GM21526 (cell line): ENCODE results near the gene NPAS4.
A peak's percentile ranks its signal among the peaks of the same experiment; 100 is the strongest.
"Not testable (repeated sequence)": the region's sequence is repeated elsewhere in the genome, so short reads cannot be mapped to it uniquely, and the experiment has no call there.

ENCODE experiments used
- ATAC-seq: cut with Tn5 transposase; IDR thresholded peaks from one replicate; pipeline ENCODE4 v1.9.1; 2021; ENCODE audit warnings: moderate library complexity; ENCODE audit not compliant: unreplicated experiment, low FRiP score

Gene NPAS4

DNA sequence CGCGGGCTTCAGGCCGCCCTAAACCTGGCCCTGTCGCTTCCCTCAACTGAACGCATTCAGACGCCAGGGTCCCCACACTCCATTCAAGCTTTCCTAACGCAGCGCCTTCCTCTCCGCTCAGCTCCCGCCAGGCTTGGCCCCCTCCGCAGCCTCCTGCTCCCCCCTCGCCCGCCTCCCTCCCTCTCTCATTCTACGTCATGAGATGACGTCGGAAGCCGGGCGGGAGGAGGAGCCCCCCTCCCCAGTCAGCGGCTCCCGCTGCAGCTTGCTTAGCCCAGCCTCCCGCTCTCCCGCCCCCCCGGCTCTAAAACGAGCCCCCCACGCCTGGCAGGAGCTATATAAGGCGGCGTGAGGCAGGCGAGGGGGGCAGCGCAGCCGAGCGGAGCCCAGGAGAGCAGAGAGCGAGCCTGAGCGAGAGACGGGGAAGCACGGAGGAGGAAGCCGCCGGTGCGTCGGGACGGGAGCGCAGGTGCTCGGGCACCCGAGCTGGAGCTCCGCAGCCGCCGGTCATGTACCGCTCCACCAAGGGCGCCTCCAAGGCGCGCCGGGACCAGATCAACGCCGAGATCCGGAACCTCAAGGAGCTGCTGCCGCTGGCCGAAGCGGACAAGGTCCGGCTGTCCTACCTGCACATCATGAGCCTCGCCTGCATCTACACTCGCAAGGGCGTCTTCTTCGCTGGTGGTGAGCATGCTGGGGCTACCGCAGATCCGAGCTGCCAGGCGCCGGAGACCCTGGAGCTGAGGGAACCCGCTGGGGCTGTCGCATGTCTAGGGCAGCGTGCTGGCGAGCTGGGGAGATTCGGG, at the start of gene NPAS4:
Gene NPAS4, plus strand, starts transcription at position 365 of the 806 bp plus-strand sequence. Its CDS starts 145 bp downstream, at position 510.
- ATAC-seq = no peak

DNA sequence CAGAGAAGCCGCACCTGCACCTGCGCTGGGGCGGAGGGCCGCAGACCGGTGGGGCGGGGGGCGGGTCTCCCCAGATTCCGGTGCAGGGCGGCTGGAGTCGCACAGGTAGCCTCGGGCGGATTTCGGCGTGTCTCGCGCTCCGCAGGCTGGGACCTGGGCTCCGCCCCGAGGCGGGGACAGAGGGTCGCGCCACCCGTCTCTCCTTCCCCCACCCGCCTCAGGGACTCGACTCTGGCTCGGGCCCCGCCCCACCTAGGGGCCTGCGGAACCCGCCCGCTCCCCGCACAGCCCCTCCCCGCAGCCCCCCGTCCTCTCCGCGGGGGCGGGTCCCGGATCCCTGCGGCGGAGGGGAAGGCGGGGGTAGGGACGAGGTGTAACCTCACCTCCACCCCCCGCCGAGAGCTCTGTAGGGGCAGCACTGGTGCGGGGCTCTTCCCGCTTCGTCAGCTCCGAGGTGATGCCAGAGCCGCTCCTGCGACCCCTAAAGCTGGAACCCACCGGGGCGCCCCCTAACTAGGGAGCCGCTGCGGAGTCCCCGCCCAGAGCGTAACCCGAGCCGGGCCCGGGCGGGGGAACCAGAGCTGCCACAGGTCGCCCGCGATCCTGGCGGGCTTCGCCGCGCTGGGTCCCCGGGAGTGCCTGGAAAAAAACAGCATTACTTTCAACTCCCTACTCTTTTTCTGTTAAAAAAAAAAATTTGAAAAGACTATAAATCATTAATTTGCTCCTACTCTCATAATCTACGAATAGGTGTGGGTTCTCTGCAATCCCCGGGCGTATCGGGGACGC, 49.0 kb upstream of the NPAS4 start, which contains the start of gene SLC29A2:
Gene SLC29A2, minus strand, starts transcription at position 134 of the 789 bp plus-strand sequence. CDS start 169 bp downstream, outside the sequence.
- peak; percentile 54 for ATAC-seq

DNA sequence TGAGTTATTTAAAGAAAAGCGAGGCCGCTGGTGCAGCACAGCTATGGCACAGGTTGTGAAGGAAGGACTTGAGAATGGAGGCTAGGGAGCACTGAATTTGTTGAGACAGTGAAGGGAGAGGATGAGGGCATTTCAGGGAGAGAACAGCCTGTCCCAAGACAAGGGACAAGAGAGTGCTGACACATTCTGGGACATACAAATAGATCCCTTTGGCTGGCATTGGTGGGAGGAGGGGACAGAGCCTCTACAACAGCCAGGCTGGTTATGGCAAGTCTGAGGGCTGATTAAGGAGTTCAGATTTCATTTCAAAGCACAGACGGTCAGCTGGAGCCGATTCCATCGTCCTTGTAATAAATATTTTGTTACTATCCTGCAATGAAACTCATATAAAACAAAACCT, 47.6 kb upstream of the NPAS4 start:
- ATAC-seq = no peak

DNA sequence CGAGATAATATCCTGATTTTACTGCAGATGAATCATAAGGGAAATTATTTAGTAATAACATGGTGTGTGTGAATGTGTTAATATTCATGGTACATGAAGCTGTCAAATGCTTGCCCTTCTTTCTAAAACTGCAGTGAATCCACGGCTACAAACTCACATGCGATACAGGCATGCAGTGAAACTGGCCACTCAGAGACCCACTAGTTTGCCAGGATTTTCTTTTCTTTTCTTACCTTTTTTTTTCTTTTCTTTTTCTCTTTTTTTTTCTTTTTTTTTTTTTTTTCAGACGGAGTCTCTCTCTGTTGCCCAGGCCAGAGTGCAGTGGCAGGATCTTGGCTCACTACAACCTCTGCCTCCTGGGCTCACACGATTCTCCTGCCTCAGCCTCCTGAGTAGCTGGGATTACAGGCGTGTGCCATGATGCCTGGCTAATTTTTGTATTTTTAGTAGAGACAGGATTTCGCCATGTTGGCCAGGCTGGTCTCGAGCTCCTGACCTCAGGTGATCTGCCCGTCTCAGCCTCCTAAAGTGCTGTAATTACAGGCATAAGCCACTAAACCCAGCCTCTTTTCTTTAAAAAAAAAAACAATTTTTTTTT, 47.0 kb upstream of the NPAS4 start:
- not testable (repeated sequence) for ATAC-seq

DNA sequence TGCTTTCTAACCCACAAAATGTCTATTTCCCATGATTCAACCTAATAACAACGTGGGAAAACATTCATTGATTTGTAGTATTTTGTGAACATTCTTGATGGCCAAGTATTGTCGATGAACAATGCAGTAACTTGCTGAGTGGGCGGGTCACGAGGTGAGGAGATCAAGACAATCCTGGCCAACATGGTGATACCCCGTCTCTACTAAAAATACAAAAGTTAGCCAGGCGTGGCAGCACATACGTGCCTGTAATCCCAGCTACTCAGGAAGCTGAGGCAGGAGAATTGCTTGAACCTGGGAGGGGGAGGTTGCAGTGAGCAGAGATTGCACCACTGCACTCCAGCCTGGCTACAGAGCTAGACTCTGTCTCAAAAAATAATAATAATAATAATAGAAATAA, 40.6 kb upstream of the NPAS4 start:
- not testable (repeated sequence) for ATAC-seq

DNA sequence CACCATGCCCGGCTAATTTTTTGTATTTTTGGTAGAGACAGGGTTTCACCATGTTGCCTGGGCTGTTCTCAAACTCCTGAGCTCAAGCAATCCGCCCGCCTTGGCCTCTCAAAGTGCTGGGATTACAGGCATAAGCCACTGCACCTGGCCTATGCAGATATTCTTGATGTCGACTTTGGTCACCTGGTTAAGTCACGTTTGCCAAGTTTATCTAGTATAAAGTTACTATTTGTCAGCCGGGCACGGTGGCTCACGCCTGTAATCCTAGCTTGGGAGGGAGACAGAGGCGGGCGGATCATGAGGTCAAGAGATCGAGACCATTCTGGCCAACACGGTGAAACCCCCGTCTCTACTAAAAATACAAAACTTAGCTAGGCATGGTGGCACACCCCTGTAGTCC, 36.5 kb upstream of the NPAS4 start:
- not testable (repeated sequence) for ATAC-seq

DNA sequence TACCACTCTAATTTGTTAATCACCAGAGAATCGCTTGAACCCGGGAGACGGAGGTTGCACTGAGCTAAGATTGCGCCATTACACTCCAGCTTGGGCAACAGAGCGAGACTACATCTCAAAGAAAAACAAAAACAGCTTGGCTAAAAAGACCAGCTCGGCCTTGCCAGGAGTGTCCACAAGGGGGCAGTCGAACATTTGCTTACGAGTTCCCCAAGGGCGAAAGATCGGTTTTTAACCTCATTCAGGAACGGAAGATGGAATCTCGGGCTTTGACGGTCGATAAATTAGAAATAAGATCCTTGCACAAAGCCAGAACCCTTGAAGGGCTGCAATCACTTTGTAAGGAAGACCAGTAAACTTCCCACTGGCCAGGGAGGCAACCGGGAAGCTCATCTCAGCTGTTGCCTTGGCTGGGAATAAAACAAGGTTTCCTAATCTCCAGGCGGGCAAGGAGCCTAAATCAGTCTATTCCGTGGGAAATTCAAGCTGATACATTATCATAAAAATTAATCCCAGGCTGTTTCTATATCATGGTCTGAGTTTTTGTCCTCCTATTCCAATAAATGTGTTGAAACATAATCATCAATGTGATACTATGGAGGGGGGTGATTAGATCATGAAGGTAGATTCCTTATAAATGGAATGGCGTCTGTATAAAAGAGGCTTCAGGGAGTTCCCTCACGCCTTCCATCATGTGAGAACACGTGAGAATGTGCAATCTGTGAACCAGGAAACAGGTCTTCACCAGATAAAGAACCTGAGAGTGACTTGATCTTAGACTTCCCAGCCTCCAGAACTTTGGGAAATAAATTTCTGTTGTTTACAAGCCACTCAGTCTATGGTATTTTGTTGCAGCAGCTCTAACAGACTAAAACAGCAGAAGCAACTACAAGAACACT, 34.4 kb upstream of the NPAS4 start:
- ATAC-seq = no peak

DNA sequence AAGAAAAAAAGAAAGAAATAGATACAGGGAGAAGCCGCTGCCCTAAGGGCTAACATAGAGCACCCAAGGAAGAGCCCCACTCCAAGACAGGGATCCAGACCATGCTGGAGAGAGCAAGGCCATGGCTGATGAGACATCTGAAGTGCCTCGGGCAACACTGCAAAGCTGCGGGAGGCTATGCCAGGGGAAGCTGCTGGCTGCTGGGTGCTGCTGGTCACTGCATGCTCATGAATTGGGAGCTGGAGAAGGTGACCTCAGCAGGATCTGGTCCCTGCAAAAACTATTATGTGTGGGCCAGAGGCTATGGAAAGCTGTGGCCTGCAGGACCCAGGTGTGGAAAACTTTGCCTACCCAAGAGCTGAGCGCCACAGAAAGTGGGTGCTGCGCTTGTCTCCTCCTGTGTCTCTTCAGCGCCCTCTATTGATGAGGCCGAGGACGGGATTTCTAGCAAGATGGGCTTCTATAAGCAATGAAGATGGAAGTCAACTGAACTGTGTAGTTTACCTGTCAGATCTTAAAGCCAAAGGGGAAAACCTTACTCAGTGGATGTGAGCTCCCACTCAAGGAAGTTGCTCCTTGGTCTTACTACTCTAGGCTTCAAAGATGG, 32.0 kb upstream of the NPAS4 start:
- no peak for ATAC-seq

DNA sequence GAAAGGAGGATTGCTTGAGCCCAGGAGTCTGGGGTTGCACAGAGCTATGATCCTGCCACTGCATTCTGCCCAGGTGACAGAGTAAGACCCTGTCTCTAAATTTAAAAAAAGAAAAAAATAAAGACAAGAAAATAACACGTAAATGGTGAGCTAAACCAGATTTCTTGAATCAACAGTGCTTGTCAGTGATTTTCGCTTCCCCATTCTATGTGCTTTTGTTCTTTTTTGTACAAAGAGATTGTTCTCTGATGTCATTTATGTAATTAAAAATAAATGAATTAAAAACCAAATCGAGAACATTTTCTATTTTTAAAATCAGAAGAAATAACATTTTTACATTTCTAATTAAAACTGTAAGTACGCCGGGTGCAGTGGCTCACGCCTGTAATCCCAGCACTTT, 29.5 kb upstream of the NPAS4 start:
- ATAC-seq = no peak

DNA sequence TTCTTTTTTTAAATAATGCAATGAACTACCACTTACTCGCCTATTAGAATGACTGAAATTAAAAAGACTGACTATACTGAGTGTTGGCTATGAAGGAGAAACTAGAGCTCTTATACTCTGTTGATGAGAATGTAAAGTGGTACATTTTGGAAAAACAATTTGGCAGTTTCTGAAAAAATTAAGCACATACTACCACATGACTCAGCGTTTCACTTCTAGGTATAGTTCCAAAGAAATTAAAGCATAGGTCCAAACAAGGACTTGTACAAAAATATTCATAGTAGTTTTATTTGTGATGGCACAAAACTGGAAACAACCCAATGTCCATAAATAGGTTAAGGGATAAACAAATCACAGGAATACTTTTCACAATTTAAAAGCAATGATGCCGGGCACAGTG, 26.9 kb upstream of the NPAS4 start:
- ATAC-seq = no peak

DNA sequence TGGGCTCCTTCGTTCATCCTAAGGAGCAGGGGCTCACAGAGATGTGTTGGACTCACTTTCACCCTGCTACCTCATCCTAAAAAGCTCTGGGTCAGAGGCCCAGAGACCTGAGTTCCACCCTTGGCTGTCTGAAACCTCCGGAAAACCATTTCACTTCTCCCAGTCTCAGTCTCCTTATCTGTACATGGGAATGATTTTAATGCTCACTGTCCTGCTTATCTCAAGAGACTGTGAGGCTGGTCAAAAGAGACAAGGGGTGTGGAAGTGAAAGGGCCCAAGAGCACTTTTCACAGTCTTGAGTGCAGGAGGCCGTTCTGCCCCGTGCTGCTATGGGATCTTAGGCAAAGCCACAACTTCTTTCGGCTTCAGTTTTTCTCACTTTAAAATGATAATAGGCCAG, 13.2 kb upstream of the NPAS4 start:
- no peak for ATAC-seq

DNA sequence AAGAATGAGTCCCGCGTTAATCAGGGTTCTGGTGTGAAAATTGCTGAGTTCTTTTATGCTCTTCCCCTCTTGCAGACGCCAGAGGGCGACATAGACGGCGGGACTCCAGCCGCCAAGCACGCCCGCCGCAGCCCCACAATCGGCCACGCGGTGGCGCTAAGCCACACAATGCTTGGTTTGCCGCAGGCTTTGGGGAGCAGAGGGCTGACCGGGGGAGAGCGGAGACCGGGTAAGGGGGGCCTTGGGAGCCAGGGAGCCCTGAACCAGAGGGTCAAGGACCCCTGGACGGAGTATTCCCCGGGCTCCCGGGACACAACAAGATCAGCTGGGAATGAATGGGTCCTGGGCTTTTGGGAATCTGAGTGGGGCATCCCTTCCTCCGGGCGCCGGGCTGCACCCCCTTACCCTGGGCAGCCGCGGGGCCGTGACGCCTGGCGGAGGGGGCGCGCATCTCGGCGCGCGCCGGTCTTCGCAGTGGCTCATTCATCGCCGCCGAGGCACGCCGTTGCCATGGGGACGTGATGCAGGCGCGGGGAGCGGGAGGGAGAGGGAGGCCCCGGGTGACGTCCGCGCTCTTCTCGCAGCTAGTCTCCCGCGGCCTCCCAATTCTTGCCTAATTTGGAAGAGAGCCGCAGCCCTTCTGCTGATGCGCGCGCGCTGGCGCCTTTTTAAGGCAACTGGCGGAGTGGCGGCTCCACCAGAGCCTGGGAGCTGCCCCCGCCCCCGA, 12.2 kb upstream of the NPAS4 start:
- ATAC-seq = peak; percentile 62

DNA sequence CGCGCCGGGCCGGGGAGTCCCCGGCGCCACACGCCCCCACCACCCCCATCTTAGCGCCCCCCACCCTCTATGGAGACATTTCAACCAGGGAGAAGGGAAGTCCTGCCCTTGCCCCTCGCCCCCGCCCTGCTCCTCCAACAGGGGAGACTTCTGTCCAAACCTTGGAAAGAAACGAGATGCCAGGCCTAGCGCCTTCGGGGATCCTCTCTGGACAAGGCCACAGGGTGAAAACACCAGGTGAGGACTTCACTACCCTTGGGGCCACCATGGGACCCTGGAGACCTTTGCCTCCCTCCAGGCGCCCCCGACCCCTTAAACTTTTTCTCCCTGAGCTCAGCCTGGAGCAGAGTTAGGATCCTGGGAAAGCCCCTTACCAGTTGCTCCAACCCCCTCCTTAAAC, 11.6 kb upstream of the NPAS4 start:
- no peak for ATAC-seq

DNA sequence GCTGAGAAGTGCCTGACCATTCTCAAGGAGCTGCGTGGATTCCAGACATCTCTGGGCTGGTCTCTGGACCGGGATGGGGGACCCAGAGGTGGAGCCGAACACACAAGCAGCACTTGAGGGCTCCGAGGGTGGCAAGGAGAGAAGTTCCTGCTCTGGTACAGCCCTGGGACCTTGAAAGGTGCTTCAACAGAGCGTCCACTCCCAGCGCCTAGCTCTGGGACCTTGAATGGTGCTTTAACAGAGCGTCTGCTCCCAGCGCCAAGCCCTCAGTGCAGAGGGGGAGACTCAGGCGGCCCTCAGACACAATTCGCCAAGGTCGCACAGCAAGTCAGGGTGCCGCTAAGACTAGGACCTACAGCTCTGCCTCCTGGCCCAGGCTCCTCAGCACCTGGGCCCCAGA, 10.6 kb upstream of the NPAS4 start:
- ATAC-seq = no peak

DNA sequence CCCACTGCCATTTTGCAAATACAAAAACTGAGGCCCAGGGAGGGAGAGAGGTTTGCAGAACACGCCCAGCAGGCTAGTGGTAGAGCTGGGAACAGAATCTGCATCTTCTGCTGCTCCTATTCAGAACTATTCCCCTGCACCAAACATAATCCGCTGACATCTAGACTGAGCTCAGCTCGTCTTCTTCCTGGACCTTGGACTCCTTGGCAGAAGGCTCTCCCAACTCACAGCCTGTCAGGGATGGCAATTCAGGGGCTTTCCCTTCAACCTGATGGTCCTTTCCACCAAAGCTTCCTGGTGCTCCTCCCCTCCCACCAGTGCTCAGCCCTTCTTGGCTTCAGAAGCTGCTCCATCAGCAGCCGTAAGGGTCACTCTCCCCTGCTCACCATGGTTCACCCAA, 9.5 kb upstream of the NPAS4 start:
- no peak for ATAC-seq

DNA sequence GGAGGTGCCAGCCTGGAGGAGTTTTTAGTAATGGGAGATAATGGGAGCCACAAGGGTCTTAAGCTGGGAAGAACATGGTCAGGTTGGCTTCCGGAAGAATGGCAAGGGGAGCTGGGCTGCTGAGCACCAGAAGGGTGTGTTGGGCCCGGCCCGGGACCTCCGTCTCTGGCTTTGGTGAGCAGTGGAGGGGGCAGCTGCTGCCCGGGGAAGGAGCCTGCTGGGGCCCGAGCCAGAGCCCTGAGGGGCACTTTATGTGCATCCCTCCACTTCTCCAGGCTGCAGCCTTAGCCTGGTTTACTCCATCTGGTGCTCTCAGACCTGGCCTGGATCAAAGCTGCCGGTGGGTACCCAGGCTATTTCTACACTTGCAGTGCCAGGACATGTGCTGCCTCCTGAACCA, 8.7 kb upstream of the NPAS4 start:
- no peak for ATAC-seq

DNA sequence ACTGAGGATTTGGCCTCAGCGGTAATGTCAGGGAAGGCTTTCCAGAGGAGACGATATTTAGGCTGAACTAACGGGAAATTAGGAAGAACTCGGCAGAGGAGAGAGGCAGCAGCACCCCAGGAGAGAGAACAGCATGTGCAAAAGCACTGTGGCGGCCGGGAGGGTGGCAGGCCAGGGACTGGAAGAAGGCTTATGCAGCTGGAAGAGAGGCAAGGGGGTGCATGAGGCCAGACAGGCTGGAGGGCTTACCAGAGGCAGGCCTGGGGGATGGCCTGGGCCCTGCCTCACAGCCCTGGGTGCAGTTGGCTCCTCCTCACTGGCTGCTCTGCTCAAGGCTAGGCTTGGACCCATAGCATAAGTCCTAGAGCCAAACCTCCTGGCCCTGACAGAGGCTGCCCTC, 7.7 kb upstream of the NPAS4 start:
- no peak for ATAC-seq

DNA sequence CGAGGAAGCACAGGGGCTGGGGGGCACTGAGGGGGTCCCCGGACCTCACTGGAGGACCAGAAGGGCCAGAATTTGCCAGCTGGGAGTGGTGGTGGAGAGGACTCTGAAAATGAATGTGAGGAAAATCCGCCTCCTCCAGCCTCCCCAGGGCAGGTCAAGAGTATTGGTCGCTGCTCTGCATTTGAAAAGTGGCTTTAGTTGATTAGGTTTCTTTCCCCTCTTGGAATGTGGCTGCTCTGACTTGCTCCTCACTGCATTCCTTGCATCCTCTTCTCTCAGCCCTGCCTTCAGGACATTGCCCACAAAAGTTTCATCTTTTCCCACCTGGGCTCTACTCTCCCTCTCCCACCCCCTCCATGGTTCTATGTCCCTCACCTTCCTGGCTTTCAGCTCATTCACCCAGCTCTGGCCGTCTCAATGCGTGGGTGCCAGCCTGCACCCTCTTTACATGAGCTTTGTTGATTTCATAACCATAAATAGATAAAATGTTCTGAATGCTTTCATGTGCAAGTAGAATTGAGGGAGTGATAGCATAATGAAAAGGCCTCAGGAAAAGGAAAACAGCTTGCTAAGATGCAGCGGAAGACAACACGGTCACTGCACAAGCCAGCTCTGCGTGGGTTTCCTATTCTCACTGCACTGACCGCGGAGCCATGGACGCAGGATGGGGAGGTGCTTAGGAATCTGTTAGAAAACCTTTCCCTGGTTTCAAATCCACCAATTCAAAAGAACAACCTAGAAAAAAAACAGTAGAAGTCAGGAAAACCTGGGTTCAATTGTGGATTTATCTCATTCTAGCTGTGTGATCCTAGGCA, 6.5 kb upstream of the NPAS4 start:
- ATAC-seq = no peak
